Natural killer cell (primary cell): ENCODE results near the gene PTPRM. TPM values are rescaled to one million over a fixed set of nuclear protein-coding genes. Genes with fewer than 3 reads are reported as not detected.

Experiments
- ATAC-seq, 3 donors: fragments of 150-1000 bp in 2 of 3; fragments of 200-7000 bp in 1 of 3; cut with Tn5 transposase; 1 replicate in 1 of 3; 2 replicates in 2 of 3; pipeline ENCODE4 v1.10.0; 2021; ENCODE audit warnings: mild to moderate bottlenecking in 2 of 3, moderate library complexity in 2 of 3
- DNase-seq, 2 donors: peaks; one replicate each; pipeline versions ENCODE4 v3.0.0 to v3.0.0-alpha.2; 2013 to 2021; ENCODE audit warnings: mixed read lengths in 1 of 2
- H3K27ac ChIP-seq: one replicate; pipeline ENCODE4 v1.5.1; 2013; ENCODE audit warnings: mild to moderate bottlenecking, low read length
- H3K27me3 ChIP-seq: one replicate; pipeline ENCODE4 v1.6.1; 2013; ENCODE audit warnings: low read length; ENCODE audit not compliant: control insufficient read depth, insufficient read depth
- H3K36me3 ChIP-seq: one replicate; pipeline ENCODE4 v1.6.1; 2013; ENCODE audit warnings: low read length; ENCODE audit not compliant: control insufficient read depth, insufficient read depth
- H3K4me1 ChIP-seq: one replicate; pipeline ENCODE4 v1.6.1; 2013; ENCODE audit warnings: low read length; ENCODE audit not compliant: control insufficient read depth, insufficient read depth
- H3K4me3 ChIP-seq: one replicate; pipeline ENCODE4 v1.5.1; 2013; ENCODE audit warnings: low read length
- H3K9me3 ChIP-seq: one replicate; pipeline ENCODE4 v1.6.1; 2013; ENCODE audit warnings: low read length; ENCODE audit not compliant: control insufficient read depth, insufficient read depth
- H3K27ac Mint-ChIP-seq, 2 donors: one replicate each; pipeline ENCODE4 v1.8.0; 2022; ENCODE audit warnings: mild to moderate bottlenecking in 2 of 2, mixed read lengths in 2 of 2, moderate library complexity in 1 of 2
- H3K27me3 Mint-ChIP-seq, 2 donors: one replicate each; pipeline ENCODE4 v1.8.0; 2022; ENCODE audit warnings: low read depth in 2 of 2, mixed read lengths in 2 of 2
- H3K36me3 Mint-ChIP-seq: one replicate; pipeline ENCODE4 v1.8.0; 2022; ENCODE audit warnings: mixed read lengths
- H3K4me1 Mint-ChIP-seq, 2 donors: one replicate each; pipeline ENCODE4 v1.8.0; 2022; ENCODE audit warnings: mixed read lengths in 2 of 2
- H3K4me3 Mint-ChIP-seq: one replicate; pipeline ENCODE4 v1.8.0; 2022; ENCODE audit warnings: mild to moderate bottlenecking, moderate library complexity, mixed read lengths
- H3K9me3 Mint-ChIP-seq, 2 donors: one replicate each; pipeline ENCODE4 v1.8.0; 2022; ENCODE audit warnings: mixed read lengths in 2 of 2
- CTCF ChIP-seq: fragments of 200-600 bp; IDR thresholded peaks from one replicate; pipeline ENCODE4 v1.8.0; 2022; ENCODE audit warnings: antibody characterized with exemption
- WGBS: methylation state at CpG from one replicate; pipeline ENCODE4 v1.1.7; 2013; ENCODE audit warnings: missing lambda C conversion rate; ENCODE audit not compliant: insufficient coverage; 5-methylcytosine and 5-hydroxymethylcytosine counted together
- intact Hi-C: fragments of 100-400 bp; cut with micrococcal nuclease; formaldehyde crosslinking; loops from one replicate; pipeline ENCODE4 v1.14.2; 2022
- total RNA-seq, 4 donors: library from RNA; stranded (reverse); fragments of 120-200 nt in 1 of 4; gene quantifications; one replicate each; pipeline versions ENCODE4 v1.2.3 to v1.2.4, GENCODE V29; 2013 to 2022

Gene PTPRM
- total RNA-seq, 3 donors from 2014 or later (not counting 1 experiment from before 2014, with no cell fraction given), result 5.0 to 13.2 (median 12.1) TPM

DNA sequence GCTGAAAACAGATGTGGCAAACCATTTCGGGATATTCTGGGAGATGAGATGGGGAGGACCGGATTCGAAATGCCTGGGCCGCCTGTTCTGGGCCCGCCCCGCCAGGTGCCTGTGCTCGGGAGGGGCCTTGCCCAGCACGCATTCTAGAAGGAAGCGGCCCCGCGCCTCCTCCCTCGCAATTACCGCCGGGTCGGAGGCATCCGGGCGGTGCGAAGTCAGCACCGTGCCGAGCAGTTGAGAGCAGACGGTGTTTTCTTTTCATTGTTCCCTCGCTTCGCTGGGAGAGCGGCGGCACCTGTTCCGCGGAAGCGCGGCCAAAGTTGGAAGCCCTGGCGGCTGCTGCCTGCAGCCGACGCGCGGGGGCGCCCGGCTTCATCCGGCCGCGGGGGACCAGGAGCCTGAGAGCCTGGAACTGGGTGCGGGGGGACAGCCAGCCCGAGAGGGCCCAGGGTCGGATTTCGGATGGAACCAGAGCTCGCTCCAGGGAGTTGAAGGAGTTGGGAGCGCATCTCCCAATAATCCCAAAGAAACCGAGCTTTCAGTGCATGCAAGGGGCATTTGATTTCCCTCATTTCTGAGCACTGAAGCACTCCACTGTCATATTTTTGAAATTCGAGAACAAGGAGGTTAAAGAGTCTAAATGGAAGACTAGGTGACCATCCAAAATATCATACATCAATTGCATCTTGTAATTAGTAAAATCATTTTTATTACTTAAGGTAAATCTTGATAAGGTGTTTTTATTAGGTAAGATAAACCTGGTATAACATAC is 800.3 kb downstream of the PTPRM start:
- intact Hi-C loops, result no loop called here
- peaks cover 21 to 22% of the 10 kb centered on the region in 2 donors for H3K27me3 Mint-ChIP-seq
- Histone ChIP-seq H3K4me1 (peaks cover 4% of the 10 kb centered on the region), H3K9me3 (no peaks in the 10 kb centered on the region), H3K27ac (no peak overlapping the region), H3K36me3 (no peaks in the 10 kb centered on the region), H3K27me3 (no peaks in the 10 kb centered on the region), H3K4me3 (no peak overlapping the region)
- no peak overlapping the region for H3K27ac Mint-ChIP-seq
- H3K36me3 Mint-ChIP-seq, result no peaks in the 10 kb centered on the region
- TF ChIP-seq CTCF, result no peak
- H3K4me3 Mint-ChIP-seq, result peak overlapping the region; percentile 47
- peak in 2 of 3 donors; percentile 33 to 72 for ATAC-seq
- WGBS, result 4% methylated on average over 46 of the region's 47 CpGs
- no peaks in the 10 kb centered on the region for H3K9me3 Mint-ChIP-seq
- peaks cover 7% of the 10 kb centered on the region in 2 donors for H3K4me1 Mint-ChIP-seq
- DNase-seq, result peak in 1 of 2 donors; percentile 52

- DNase-seq (no peak), ATAC-seq (no peak)
- intact Hi-C loops, result no loop called here
- H3K4me1 ChIP-seq, result peaks cover 4% of the 10 kb centered on the region
- peaks cover 7% of the 10 kb centered on the region in 2 donors for H3K4me1 Mint-ChIP-seq
- no peak overlapping the region for H3K4me3 Mint-ChIP-seq
- 87% methylated on average over 4 of the region's 4 CpGs for WGBS
- no peaks in the 10 kb centered on the region for H3K9me3 Mint-ChIP-seq
- no peak overlapping the region for H3K27ac ChIP-seq
- no peak overlapping the region for H3K4me3 ChIP-seq
- H3K27ac Mint-ChIP-seq, result no peak overlapping the region
- H3K36me3 ChIP-seq, result no peaks in the 10 kb centered on the region
- H3K27me3 ChIP-seq, result no peaks in the 10 kb centered on the region
- TF ChIP-seq CTCF, result no peak
- H3K27me3 Mint-ChIP-seq, result peaks cover 21 to 22% of the 10 kb centered on the region in 2 donors
- H3K9me3 ChIP-seq, result no peaks in the 10 kb centered on the region
- H3K36me3 Mint-ChIP-seq, result no peaks in the 10 kb centered on the region
Observed at GRCh38 chr18:8368512-8369217, 801.5 kb downstream of the PTPRM start.

DNA sequence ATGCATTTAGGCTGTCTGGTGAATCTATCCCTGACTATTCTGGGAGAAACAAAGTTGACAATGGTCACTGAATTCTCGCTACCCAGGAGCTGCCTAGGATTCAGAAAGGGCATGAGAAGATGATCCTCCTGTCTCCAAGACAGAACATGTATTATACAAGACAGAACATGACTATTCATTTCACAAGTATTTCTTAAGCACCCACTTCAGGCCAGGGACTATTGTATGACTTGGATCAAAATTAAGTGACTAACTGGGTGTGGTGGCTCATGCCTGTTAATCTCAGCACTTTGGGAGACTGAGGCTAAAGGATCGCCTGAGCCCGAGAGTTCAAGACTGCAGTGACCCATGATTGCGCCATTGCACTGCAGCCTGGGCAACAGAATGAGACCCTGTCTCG is 806.4 kb downstream of the PTPRM start:
- Mint-ChIP-seq H3K27me3 (peaks cover 9% of the 10 kb centered on the region in 2 donors), H3K36me3 (no peaks in the 10 kb centered on the region), H3K4me3 (no peak overlapping the region), H3K27ac (no peak overlapping the region), H3K9me3 (no peaks in the 10 kb centered on the region), H3K4me1 (no peaks in the 10 kb centered on the region)
- no peak for ATAC-seq
- no peak for DNase-seq
- TF ChIP-seq CTCF, result no peak
- no peaks in the 10 kb centered on the region for H3K27me3 ChIP-seq
- intact Hi-C loops, result no loop called here
- no peak overlapping the region for H3K4me3 ChIP-seq
- no peak overlapping the region for H3K27ac ChIP-seq
- no peaks in the 10 kb centered on the region for H3K9me3 ChIP-seq
- 86% methylated on average over 4 of the region's 5 CpGs for WGBS
- no peaks in the 10 kb centered on the region for H3K36me3 ChIP-seq
- no peaks in the 10 kb centered on the region for H3K4me1 ChIP-seq
